Measurements from ENCODE around the gene PSAPL1. TPM values are rescaled to one million over a fixed set of nuclear protein-coding genes. Genes with fewer than 3 reads are reported as not detected.
"Not testable (repeated sequence)": the region's sequence is repeated elsewhere in the genome, so short reads cannot be mapped to it uniquely, and the experiment has no call there.

PSAPL1 gene
- total RNA-seq, 1 experiment from 2014 or later, result not detected

DNA sequence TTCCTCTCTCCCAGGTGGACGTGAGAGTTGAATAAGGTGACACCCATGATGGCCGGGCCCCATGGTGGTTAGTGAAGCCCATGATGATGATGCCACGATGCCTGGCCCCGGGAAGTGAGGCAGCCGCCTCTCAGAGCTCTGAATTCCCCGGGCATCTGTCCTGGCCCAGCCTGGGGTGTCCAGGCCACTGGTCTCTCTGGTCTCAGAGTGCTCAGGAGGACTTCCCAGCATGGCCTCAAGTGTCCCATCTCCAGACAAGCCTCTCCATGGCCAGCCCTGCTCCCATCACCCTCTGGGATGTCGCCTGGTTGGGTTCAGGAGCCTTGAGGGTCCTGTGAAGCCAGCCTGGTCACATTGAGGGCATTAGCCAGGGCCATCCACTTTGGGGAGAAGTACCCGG, 24.7 kb upstream of the PSAPL1 start:
- no peak for DNase-seq (ENCODE audit: low read depth)

DNA sequence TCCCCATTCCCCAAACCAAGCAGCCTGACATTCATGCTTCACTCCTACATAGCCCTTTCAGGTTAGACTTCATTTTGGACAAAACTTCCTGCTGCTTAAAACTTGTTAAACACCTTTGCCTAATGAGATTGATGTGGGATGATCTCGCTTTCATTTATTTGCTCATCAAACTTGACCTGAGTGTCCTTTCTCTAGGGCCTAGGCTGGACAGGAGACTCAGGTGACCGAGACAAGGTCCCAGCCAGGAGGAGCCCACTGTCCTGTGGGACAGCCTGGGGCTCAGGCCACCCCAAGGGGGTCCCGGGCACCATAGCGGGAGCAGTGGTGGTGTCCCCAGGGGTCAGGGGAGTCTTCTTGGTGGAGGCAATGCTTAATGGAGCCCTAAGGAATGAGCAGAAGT, 23.7 kb upstream of the PSAPL1 start:
- no peak for DNase-seq (ENCODE audit: low read depth)

DNA sequence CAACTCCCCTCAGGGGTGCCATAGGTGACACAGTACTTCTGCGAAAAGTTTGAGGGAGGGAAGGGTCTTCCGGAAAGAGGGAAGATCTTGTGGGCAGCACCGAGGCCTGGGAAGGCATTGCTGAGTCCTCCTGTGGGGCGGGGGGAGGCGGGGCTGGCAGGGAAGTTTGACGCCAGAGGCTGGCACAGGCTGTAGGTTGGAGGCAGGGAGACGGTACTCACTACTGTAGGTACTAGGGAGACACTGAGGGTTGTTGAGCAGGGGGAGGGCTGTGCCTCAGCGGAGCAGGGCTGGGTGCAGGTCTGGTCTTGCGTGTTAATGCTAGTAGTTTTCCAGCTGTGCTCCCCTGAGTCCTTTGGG, 23.3 kb upstream of the PSAPL1 start:
- no peak for DNase-seq (ENCODE audit: low read depth)

DNA sequence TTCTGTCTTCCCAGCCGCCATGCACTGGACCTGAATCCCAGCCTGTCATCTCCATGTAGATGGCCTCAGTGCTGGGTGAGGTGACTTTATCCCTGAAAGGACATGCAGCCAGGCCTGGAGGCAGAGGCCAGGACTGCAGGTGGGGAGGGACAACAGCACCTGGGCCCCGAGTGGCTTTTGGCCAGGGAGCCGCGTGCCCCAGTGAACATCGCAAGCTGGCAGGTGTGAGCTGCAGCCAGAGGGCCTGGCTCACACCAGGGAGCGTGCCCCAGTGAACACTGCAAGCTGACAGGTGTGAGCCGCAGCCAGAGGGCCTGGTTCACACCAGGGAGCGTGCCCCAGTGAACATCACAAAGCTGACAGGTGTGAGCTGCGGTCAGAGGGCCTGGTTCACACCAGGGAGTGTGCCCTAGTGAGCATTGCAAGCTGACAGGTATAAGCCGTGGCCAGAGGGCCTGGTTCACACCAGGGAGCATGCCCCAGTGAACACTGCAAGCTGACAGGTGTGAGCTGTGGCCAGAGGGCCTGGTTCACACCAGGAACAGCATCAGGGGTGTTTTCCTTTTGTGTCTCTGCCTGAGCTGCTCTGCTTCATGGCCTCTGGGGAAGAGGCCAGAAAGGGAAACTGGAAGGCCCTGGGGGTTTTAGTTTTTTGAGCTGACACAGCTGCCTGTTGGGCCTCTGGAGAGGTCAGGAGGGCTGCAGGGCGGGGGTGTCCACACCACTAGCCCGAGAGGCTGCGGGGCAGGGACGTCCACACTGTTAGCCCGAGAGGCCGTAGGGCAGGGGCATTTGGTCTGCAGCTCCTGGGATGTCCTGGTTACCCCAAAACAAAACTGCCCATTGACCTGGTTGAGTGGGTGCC, 22.7 kb upstream of the PSAPL1 start:
- no peak for DNase-seq (ENCODE audit: low read depth)

DNA sequence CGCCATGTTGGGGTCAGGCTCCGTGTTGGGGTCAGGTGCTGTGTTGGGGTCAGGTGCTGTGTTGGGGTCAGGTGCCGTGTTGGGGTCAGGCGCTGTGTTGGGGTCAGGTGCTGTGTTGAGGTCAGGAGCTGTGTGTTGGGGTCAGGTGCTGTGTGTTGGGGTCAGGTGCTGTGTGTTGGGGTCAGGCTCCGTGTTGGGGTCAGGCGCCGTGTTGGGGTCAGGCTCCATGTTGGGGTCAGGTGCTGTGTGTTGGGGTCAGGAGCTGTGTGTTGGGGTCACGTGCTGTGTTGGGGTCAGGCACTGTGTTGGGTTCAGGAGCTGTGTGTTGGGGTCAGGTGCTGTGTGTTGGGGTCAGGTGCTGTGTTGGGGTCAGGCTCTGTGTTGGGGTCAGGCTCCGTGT, 18.1 kb upstream of the PSAPL1 start:
- DNase-seq (ENCODE audit: low read depth), result not testable (repeated sequence)

DNA sequence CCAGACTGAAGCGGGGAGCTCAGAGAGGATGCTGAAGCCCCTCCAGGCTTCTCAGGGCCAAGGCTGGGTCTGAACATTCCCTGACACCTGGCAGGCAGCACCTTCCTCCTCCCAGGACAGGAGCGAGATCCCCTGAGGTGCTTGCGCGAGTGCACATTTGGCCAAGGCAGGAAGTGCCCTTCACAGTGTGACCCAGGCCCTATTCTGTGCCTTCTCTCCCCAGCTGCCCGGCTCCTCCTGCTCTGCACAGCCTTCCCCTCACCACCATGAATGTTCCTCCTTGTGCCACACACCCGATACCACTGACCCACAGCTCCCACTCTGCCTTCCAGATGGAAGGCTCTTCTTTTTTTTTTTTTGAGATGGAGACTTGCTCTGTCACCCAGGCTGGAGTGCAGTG, 17.1 kb upstream of the PSAPL1 start:
- DNase-seq (ENCODE audit: low read depth), result no peak

DNA sequence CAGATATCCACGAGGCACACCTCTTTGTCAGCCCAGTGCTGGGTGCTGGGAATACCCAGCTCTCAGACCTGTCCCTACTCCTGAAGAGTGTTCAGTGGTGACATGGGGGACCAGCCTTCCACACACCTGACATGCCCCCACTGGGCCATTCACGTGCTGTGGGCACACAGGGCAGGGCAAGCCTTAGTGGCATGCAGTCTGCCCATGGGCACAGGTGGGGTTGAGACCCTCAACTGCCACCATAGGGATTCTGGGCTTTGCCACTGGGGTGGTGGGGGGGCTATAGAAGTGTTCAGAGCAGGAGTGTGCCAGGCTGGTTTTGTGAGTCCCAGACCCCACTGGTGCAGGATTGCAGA, 16.7 kb upstream of the PSAPL1 start:
- no peak for DNase-seq (ENCODE audit: low read depth)

DNA sequence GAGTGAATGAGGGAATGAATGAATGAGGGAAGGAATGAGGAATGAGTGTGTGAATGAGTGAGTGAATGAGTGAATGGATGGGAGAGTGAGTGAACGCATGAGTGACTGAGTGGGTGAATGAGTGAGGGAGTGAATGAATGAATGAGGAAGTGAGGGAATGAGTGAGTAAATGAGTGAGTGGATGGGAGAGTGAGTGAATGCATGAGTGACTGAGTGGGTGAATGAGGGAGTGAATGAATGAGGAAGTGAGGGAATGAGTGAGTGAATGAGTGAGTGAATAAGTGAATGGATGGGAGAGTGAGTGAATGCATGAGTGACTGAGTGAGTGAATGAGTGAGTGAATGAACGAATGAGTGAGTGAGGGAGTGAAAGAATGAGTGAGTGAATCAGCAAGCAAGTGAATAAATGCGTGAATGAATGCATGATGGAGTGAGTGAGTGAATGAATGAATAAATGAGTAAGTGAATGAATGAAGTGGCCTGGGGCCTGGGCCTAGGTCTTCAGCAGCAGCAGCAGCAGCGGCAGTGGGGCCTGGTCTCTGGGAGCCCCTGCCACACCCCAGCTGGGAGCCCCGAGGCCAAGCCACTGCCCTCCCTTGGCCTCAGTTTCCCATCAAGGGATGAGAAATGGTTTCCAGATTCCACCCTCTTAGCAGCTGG, 16.2 kb upstream of the PSAPL1 start:
- DNase-seq (ENCODE audit: low read depth), result no peak

DNA sequence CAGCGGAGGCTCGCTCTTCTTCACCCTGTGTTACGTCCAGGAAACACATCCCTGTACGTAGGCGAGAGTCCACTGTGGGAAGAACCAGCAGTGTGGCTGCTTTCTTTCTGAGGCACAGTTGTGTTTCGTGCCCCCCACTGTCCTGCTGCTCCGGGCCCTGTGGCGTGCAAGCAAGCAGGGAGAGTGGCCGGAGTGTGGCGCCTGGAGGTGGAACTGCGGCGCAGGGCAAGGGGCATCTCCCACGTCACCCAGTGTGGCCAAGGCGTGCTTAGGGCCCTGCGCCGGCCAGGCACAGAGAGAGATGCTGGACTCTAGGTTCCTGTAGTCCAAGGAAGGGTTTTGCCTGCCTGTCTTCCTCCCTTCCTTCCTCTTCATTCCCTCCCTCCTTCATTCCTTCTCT, 13.3 kb upstream of the PSAPL1 start:
- peak; percentile 17 for DNase-seq (ENCODE audit: low read depth)

DNA sequence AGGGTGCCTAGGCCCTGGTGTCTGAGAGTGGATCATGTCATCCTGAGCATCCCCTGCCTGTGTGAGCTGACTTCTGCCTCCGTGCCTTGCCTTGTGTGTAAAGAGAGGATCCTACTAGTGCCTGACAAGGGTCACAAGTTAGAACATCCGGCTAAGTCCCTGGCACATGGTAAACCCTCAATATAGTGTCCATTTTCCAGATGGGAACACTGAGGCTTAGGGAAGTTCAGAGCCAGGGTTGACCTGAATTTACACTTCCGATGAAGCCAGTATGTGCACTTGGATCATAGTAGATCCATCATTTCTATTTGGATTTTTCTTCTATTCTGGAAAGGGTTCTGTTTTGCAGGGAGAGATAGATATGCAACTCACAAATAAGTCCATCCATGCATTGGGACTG, 12.5 kb upstream of the PSAPL1 start:
- DNase-seq (ENCODE audit: low read depth), result no peak

DNA sequence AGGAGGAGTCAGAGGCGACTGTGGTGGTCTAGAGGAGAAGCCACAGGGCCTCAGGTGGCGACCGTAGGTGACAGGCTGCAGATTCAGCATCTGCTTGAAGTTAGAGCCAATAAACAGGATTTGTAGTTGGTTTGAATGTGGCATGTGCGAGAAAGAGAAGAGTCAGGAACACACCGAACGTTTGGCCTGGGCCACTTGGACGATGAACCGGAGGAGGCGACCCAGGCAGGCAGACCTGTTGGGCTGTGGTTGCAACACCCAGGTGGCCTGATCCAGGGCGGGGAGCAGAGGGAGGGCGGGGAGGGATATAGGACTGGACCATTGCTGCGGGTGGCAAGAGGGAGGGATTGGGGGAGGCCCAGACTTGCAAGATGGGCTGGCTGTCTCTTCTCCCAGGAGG, 10.0 kb upstream of the PSAPL1 start:
- no peak for DNase-seq (ENCODE audit: low read depth)

DNA sequence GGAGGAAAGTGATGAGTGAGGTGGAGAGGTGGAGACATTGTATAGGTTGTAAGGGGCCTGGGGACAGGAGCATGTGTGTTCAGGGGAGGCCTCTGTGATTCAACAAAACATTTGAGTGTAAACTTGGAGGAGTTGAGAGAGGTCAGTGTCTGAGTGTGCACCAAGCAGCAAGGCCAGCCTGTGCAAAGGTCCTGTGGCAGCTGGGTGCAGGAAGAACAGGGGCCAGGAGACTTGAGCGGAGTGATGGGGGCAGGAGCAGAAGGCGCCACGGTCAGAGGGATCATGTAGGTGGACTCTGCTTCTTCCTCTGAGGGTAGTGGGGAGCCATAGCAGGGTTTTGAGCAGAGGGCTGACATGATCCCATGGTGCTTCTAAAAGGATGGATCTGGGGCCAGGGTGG, 9.6 kb upstream of the PSAPL1 start:
- DNase-seq (ENCODE audit: low read depth), result no peak

DNA sequence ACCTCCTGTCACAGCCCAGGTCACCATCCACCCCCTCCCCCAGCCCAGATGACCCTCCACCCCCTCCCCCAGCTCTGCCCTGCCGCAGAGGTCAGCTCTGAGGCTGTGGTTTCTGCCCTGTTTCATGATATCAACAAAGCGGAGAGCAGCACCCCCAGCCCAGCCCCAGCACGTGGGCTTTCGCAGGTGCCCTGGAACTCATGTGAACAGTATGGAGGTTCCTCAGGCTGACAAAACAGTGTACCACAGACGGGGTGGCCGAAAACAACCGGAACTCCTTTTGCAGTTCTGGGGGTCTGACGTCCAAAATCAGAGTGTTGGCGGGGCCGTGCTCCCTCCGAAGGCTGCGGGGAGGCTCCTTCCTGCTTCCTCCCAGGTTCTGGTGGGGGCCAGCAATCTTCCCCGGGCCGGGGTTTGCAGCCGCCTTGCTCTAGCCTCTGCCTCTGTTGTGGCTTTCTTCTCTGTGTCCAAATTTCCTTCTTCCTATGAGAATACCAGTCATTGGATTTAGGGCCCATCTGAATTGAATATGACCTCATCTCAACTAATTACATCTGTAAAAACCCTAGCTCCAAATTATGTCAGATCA, 7.9 kb upstream of the PSAPL1 start:
- DNase-seq (ENCODE audit: low read depth), result no peak

DNA sequence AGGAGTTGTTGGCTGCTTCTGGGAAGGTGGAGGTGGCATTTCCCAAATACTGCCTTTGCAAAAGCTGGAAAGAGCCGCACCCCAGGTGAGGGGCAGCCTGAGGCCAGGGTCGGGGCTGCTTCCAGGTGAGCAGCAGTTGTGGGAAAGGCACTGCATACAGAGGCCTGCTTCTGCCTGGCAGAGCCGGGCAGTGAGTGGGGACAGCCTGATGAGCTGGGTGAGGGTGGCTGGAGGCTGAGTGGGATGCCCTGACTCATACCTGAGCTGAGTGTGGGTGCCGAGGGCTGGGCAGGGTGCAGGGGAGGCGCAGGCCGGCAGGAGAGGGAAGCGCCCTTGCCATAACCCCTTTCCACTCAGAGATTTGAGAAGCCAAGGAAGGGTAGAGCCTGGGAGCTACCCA, 6.5 kb upstream of the PSAPL1 start:
- DNase-seq (ENCODE audit: low read depth), result no peak

DNA sequence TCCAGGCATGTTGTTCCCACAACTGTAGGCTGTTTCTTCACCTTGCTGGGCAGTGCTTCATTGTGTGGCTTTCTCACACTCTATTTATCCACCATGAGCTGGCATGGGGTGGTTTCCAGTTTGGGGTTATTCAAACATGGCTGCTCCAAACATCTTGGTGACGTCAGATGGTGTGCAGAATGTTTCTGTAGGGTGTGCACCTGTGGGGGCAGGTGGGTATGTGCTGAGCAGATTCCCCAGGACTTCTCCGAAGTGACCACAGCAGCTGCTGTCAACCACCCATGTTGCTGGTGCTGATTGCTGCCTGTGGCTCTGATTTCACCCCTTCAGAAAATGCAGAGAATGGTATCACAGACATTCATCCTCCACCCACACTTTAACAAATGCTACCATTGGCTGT, 5.0 kb upstream of the PSAPL1 start:
- no peak for DNase-seq (ENCODE audit: low read depth)

DNA sequence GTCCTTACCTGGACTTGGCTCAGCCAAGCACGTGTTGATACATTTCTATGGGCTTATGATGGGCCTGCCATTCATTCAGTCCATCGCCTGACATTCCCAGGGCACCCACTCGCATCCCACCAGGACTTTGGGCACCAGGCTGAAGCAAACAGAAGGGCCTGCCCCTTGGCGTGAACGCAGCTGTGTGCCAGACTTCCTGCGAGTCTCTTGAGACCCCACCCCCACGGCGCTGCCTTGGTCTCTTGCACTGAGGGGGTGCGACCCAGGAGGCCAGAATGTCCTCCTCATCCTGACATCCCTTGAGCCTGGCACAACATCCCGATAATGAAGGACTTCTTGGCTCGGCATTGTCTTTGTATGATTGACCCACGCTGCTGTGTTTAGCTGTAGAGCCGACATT, 1.5 kb upstream of the PSAPL1 start:
- DNase-seq (ENCODE audit: low read depth), result no peak

DNA sequence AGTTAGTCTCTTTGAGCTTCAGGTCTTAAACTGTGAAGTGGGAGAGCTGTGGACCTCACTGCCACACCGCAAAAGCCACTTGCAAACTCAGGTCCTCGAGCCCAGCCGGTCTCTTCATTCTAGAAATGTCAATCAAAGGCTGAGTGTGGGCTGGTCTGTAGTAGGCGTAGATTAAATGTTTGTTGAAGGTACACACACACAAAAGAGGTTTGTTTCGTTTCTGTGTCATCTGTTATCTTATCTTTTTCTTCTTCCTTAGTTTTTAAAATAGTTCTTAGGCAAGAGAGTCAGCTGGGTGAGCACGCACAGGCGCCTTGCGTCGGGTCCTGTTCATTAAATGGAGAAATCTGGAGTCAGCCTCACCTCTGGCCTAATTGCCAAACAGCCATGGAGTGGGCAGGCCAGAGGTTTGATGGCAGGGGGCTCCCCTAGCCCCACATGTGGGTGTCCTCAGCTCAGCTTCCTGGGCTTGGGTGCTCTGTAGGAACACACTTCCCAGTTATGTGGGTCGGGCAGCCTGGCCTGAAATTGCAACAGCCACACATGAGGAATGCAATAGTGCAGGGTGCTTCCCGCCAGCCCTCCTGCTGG, 836 bp upstream of the PSAPL1 start:
- DNase-seq (ENCODE audit: low read depth), result no peak

DNA sequence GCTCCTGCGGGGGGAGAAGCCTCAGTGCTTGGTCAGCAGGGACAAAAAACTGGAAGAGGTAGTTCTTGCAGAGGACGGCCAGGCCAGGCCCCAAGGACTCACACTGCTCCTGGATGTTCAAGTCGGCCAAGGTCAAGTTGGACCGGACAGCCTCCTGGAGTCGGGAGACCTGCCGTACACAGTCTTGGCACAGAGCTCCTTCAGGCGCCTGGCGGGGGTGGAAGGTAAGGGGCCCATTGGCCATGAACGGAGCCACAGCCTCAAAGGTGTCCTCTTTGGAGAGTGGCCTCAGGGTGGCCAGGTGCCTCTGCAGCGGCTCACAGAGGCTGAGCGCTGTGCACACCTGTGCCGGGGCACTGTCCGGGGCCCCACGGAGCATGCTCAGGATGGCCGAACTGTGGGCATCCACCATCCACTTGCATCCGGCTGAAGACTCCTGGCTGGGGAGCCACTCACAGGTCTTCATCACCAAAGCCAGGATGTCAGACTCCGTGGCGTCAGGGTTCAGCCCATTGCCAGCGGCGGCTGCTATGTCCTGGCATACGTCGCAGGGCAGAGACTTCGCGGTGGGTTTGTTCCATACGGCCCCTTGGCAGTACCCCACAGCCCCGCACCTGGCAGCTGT, 477 bp downstream of the PSAPL1 start:
- no peak for DNase-seq (ENCODE audit: low read depth)

DNA sequence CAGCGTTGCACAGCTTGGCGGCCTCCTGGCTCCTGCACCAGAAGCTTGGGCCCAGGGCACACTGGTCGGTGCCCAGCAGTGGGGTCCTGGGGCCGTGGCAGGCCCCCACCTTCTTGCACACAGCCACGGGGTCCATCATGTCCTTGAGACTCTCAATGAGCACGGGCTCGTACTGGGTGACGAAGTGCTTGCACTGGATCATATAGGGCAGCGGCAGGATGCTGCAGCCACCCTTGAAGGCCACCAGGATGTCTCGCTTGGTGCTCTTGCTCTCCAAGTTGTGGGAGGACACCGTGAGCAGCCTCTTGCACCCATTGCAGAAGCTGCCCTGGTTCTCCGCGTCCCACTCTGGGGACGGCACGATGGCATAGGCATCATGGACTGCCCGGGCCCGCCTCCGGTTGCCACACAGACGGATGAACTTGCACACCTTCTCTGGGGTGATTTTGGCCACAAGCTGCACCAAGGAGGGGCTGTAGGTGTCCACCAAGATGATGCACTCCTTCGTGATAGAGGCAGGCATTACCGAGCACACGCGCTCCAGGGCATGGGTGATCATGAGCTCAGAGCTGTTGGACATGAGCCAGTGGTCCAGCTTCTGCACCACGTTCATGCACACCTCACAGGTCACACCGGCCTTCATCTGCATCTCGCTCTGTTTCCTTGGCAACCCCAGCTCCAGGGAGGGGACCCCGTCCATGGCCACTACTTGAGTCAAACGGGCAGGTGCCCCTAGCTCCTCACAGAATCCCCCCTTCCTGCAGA, 1.2 kb downstream of the PSAPL1 start:
- DNase-seq (ENCODE audit: low read depth), result no peak

DNA sequence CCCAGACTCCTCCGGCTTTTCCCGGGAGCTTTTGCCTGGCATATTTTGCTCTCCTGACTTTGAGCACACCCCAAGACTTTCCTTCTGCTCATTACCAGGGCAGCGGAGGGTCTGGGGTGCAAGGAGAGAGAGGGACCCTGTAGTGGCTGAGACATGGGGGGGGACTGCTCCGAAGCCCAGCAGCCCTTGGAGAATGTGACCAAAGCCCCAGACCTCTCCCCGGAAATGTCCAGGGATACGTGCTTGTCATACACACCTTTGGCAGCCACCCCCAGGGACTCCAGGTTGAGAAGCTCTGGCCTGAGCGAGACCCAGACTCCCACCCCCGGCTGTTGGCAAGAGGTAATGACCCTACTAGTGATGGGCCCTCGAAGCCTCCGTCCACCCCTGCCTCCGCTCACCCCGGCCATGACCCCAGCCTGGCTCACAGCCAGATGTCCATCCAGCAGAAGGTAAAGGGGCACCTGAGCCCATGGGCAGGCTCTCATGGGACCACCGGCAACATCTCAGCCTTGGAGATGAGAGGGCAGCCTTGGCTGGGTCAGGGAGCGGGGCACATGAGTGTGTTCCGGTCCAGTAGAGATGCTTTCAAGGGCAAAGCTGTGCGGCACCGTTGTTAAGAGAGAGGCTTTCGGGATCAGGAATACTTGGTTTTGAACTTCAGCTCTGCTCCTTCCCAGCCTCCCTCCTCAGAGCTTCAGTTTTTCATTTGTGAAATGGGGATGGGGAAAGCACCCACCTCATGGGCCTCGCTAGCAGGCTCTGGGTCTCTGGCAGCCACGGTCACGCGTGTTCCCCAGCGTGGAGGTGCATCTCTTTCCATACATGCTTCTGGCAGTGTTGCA, 2.0 kb downstream of the PSAPL1 start:
- no peak for DNase-seq (ENCODE audit: low read depth)
